Activated naive CD4-positive, alpha-beta T cell (primary cell): Measurements from ENCODE around the gene CYP2A13.
A peak's percentile ranks its signal among the peaks of the same experiment; 100 is the strongest.
"Not testable (repeated sequence)": the region's sequence is repeated elsewhere in the genome, so short reads cannot be mapped to it uniquely, and the experiment has no call there.

Experiments used
- DNase-seq, 4 experiments: peaks; one replicate each; lab custom pipeline; 2025; lab: John Stamatoyannopoulos, UW

CYP2A13 gene

GRCh38 chr19:41120929-41121911 lies 33.0 kb downstream of the CYP2A13 start:
- peak in 2 of 4 experiments; percentile 52 to 58 for DNase-seq

GRCh38 chr19:41122846-41123245 lies 34.6 kb downstream of the CYP2A13 start:
- not testable (repeated sequence) for DNase-seq

- DNase-seq: no peak
Observed at GRCh38 chr19:41123716-41124294, 35.6 kb downstream of the CYP2A13 start.

GRCh38 chr19:41126765-41127203 lies 38.5 kb downstream of the CYP2A13 start:
- DNase-seq: peak in 2 of 4 experiments; percentile 22 to 26

- not testable (repeated sequence) for DNase-seq
Observed at GRCh38 chr19:41127362-41127761, 39.1 kb downstream of the CYP2A13 start.

- peak; percentile 47 to 74 (median 60) for DNase-seq
Observed at GRCh38 chr19:41127801-41128300, 39.6 kb downstream of the CYP2A13 start.

GRCh38 chr19:41128692-41129091 lies 40.4 kb downstream of the CYP2A13 start:
- no peak for DNase-seq

GRCh38 chr19:41131186-41131585 lies 42.9 kb downstream of the CYP2A13 start:
- DNase-seq: no peak

GRCh38 chr19:41133260-41133659 lies 45.0 kb downstream of the CYP2A13 start:
- DNase-seq: no peak

GRCh38 chr19:41134616-41135015 lies 46.4 kb downstream of the CYP2A13 start:
- DNase-seq: no peak

- not testable (repeated sequence) for DNase-seq
Observed at GRCh38 chr19:41135390-41136384, 47.4 kb downstream of the CYP2A13 start.

GRCh38 chr19:41136636-41137455 lies 48.6 kb downstream of the CYP2A13 start:
- DNase-seq: no peak

GRCh38 chr19:41144403-41144802 lies 56.2 kb downstream of the CYP2A13 start:
- peak; percentile 58 to 78 (median 74) for DNase-seq
